GM10266 (cell line): ENCODE results near the gene KCTD10.
A peak's percentile ranks its signal among the peaks of the same experiment; 100 is the strongest.

Experiments used
- DNase-seq: peaks from one replicate; pipeline ENCODE4 v3.0.0; 2012; ENCODE audit errors: extremely low spot score
- CTCF ChIP-seq: IDR thresholded peaks from 2 replicates; pipeline ENCODE4 v1.5.1; 2012; ENCODE audit warnings: mild to moderate bottlenecking, low read depth; ENCODE audit not compliant: control insufficient read depth, insufficient read depth; ENCODE audit errors: missing control alignments

KCTD10 gene

GRCh38 chr12:109477185-109477962, at the start of gene KCTD10, which contains the start of gene UBE3B:
Gene KCTD10 (minus strand): TSS chr12:109477300. CDS start chr12:109477262, 38 bp downstream.
Gene UBE3B (plus strand): TSS chr12:109477634. CDS start chr12:109483552, 5,918 bp downstream.
- peak; percentile 86 for DNase-seq
- no peak for TF ChIP-seq CTCF

GRCh38 chr12:109525279-109525585, 48.1 kb upstream of the KCTD10 start:
- no peak for DNase-seq
- no peak for TF ChIP-seq CTCF

GRCh38 chr12:109524466-109525278, 47.6 kb upstream of the KCTD10 start:
- DNase-seq, result no peak
- TF ChIP-seq CTCF, result no peak

- no peak for TF ChIP-seq CTCF
- DNase-seq, result no peak
These were observed 46.4 kb upstream of the KCTD10 start for GRCh38 chr12:109523504-109523903.

GRCh38 chr12:109523071-109523470, 46.0 kb upstream of the KCTD10 start:
- no peak for TF ChIP-seq CTCF
- no peak for DNase-seq

- no peak for TF ChIP-seq CTCF
- no peak for DNase-seq
These were observed 44.7 kb upstream of the KCTD10 start for GRCh38 chr12:109521831-109522230.

- no peak for TF ChIP-seq CTCF
- DNase-seq, result no peak
These were observed 42.7 kb upstream of the KCTD10 start for GRCh38 chr12:109519787-109520186.
